H1 (cell line): Measurements from ENCODE around the gene AGPS. TPM values are rescaled to one million over a fixed set of nuclear protein-coding genes. Genes with fewer than 3 reads are reported as not detected.

Experiments
- CBX8 ChIP-seq: fragments of 300-800, 300-1000 bp; sonication (generic); IDR thresholded peaks from 2 replicates; pipeline ENCODE4 v1.7.1; 2016; ENCODE audit warnings: low read depth, low read length, borderline replicate concordance
- RNF2 ChIP-seq: fragments of 200-900, 300-1000 bp; sonication (generic); IDR thresholded peaks from 2 replicates; pipeline ENCODE4 v1.7.1; 2016; ENCODE audit warnings: borderline replicate concordance, low read depth, mild to moderate bottlenecking, antibody characterized with exemption, low read length; ENCODE audit not compliant: poor library complexity, severe bottlenecking; ENCODE audit errors: missing control alignments
- polyA plus RNA-seq, 7 experiments: library from polyadenylated mRNA; depleted of rRNA in 3 of 7; stranded (reverse) in 5 of 7; unstranded in 2 of 7; fragments of >200 nt in 5 of 7; fragments of 200-250 nt in 2 of 7; gene quantifications; 1 replicate in 5 of 7; 2 replicates in 1 of 7; 4 replicates in 1 of 7; pipeline versions ENCODE4 v1.2.1 to v1.2.3, GENCODE V29; 2011 to 2013; ENCODE audit warnings: missing spikeins in 2 of 7, mixed read lengths in 2 of 7
- total RNA-seq: library from RNA; stranded (reverse); fragmentation: NEBNext Ultra II Directional; extraction: Animal tissue kit (Norgen Biotek cat#: 25700); gene quantifications from 2 replicates; pipeline ENCODE4 v1.2.1, GENCODE V29; 2021

AGPS gene
- total and polyA plus RNA-seq, 2 of the 8 experiments (the other 6 are each of a cell fraction or from before 2014, with no cell fraction given): 7.3 to 57.8 TPM

- TF ChIP-seq CBX8 (no peak), RNF2 (no peak)
Observed at GRCh38 chr2:177429688-177430325, 37.2 kb downstream of the AGPS start (continued).
